ENCODE results near the gene POLR2J. TPM values are rescaled to one million over a fixed set of nuclear protein-coding genes. Genes with fewer than 3 reads are reported as not detected.

The POLR2J gene
- polyA plus RNA-seq, 3 donors: 29.9 to 39.7 (median 38.6) TPM

GRCh38 chr7:102449136-102449535, 29.6 kb downstream of the POLR2J start:
- no peak for DNase-seq

GRCh38 chr7:102447311-102447710, 31.4 kb downstream of the POLR2J start:
- DNase-seq: no peak

DNA sequence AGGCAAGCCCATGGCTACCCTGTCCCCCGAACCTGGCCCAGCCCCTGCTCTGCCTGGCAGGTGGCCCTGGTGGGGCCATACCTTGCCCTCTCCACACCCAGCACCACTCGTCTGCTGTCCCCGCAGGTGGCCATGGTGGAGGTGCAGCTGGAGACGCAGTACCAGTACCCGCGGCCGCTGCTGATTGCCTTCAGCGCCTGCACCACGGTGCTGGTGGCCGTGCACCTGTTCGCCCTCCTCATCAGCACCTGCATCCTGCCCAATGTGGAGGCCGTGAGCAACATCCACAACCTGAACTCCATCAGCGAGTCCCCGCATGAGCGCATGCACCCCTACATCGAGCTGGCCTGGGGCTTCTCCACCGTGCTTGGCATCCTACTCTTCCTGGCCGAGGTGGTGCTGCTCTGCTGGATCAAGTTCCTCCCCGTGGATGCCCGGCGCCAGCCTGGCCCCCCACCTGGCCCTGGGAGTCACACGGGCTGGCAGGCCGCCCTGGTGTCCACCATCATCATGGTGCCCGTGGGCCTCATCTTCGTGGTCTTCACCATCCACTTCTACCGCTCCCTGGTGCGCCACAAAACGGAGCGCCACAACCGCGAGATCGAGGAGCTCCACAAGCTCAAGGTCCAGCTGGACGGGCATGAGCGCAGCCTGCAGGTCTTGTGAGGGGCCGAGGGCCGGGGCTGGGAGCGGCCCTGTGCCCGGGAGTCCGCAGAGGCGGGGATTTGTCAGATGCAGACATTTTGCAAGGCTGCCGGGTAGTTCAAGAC, 32.1 kb downstream of the POLR2J start:
- no peak for DNase-seq

- no peak for DNase-seq
These were observed 33.0 kb downstream of the POLR2J start for GRCh38 chr7:102445674-102446071.

DNA sequence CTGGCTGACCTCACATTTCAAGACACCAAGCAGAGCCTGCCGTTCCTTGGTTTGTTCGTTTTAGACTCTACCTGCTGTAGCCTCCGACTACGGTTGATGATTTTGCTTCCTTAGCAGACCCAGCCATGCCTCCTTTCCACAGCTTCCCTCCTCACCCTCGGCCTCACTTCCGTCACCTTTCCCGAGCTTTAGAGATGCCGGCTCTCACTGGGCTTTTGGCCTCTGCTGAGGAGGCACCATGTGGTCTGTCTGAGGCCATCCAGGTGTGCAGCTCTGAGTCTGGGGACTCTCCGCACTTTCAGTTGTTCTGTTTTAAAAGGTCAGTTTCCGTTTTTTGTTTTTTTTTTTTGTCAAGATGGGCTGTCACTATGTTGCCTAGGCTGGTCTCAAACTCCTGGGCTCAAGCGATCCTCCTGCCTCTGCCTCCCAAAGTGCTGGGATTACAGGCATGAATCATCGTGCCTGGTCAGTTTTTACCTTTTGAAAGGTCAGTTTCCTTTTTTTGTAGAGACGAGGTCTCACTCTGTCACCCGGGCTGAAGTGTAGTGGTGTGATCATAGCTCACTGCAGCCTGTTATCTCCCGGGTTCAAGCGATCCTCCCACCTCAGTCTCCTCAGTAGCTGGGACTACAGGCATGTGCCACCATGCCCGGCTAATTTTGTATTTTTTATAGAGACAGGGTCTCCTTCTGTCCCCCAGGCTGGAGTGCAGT, 33.6 kb downstream of the POLR2J start:
- no peak for DNase-seq

DNA sequence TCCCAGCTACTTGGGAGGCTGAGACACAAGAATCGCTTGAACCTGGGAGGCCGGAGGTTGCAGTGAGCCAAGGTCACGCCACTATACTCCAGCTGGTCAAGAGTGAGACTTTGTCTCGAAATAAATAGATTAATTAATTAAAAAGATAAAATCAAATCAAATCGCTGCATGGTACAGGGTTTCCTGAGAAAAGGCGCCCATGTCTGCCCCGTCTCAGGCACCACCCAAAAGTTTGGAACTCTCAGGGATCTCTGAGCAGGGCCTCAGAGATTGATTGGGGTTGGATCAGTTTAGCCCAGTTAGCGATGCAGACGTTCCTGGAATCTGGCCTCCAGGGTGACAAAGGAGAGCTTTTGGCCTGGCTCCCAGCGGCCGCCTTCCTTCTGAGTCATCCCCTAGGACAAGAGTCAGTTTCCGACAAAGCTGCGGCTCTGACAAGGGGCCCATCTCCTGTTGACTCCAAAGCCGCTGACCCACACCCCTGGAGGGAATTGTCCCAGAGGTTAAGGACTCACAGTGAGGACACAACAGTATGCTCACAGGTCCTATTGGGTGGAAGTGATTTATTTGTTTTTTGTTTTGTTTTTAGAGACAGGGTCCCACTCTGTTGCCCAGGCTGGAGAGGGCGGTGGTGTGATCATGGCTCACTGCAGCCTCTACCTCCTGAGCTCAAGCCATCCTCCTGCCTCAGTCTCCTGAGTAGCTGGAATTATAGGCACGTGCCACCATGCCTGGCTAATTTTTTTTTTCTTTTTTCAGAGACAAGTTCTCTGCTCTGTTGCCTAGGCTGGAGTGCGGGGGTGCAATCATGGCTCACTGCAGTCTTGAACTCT, 38.5 kb downstream of the POLR2J start:
- no peak for DNase-seq

DNA sequence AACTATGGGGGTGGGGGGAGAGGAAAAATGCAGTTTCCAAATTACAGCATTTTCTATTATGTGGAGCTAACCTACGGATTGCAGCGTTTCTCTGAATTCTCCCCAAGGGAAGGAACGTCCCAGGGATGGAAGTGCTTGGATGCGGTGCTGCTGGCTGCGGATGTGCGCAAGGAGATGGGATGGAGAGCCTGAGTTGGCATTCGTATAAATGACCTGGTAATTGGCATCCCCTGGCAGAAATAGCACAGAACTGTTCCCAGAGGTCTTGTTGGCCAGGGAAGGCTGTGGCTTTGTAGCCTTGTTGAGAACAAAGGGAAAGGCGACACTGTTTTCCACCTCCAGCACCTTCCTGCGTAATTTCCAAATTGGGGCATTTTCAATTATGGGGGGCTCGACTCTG, 42.6 kb downstream of the POLR2J start:
- DNase-seq: no peak

- no peak for DNase-seq
These were observed 44.7 kb downstream of the POLR2J start for GRCh38 chr7:102434039-102434486.

- no peak for DNase-seq
These were observed 45.3 kb downstream of the POLR2J start, which contains the start of gene ORAI2 for GRCh38 chr7:102433219-102434038. TSS of gene ORAI2 (plus strand) at chr7:102433575. CDS start at chr7:102438957, 5,382 bp downstream.

DNA sequence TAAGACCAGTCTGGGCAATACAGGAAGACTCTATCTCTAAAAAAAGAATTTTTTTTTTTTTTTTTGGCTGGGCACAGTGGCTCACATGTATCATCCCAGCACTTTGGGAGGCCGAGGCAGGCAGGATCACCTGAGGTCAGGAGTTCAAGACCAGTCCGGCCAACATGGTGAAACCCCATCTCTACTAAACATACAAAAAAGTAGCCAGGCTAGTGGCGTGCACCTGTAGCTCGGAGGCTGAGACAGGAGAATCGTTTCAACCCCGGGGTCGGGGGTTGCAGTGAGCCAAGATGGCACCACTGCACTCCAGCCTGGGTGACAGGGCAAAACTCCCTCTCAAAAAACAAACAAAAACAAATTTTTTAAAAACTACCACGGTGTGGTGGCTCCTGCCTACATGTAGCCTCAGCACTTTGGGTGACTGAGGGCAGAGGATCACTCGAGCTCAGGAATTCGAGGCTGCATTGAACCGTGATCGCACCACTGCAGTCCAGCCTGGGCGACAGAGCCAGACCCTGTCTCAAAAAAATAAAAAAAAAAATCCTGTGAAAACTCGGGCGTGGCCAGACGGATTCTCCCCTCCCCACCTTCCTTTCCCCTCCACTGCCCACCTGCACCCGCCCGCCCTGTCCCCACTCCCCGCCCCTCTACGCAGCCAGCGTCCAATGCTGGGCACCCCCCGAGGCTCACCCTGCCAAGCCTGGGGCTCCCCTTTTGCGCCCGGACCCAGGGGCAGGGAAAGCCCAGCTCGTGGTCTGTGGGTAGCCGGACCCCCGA, 46.1 kb downstream of the POLR2J start:
- no peak for DNase-seq

DNA sequence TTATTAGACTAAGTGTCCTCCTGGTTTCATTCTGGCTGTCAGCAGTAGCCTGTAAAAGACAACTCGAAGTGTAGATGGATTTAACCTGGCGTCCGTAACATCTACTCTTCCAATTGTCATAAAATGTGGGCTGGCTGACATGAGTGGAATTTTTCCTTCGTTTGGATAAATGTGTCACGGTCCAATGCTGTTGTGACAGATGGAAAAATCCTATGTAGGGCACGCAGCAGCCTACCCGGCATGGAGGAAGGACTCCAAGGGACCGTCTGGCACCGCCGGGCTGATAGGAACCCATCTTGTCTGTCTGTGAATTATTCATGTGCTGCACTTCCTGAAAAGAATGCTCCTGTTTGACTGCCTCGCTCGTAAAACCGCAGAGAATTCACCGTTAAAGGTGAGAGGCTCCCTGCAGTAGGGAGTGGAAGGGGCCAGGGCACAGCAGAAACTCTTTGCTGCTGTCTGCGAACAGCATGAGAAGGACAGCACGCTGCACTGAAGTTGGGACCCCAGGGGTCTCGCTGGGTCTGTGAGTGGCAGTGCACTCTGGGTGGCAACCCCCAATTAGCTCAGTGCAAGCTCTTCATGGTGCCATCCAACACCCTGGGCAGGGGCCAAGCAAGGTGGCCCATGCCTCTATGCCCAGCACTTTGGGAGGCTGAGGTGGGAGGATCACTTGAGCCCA, 47.0 kb downstream of the POLR2J start:
- no peak for DNase-seq

GRCh38 chr7:102429141-102429899, 49.4 kb downstream of the POLR2J start:
- no peak for DNase-seq

- no peak for DNase-seq
These were observed 51.7 kb downstream of the POLR2J start for GRCh38 chr7:102427019-102427405.

GRCh38 chr7:102426268-102427018, 52.3 kb downstream of the POLR2J start:
- no peak for DNase-seq

DNA sequence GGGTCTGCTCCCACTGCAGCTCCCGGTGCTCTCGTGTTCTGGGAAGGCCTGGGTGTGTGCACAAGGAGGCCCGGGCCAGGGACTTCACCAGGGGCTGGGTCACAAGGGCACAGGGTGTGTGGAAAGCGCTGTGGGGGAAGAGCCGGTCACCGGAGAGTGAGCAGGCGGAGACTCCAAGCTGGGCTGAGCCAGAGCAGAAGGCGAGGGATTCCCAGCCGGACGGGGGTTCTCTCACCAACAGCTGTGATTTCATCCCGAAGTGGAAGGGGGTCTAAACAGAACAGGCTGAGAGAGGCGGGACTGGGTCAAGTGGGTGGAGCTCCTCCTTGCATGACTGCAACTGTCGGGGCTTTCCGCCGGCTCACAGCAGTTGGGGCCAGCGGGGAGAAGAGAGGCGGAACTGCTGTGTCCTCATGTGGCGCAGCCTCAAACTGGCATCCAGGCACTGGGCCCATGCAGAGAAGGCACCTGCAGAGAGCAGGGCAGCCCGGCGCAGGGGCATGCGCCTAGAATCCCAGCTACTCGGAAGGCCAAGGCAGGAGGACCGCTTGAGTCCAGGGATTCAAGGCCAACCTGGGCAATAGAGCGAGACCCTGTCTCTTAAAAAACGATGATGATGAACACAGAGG, 53.0 kb downstream of the POLR2J start:
- no peak for DNase-seq

GRCh38 chr7:102424787-102425218, 53.9 kb downstream of the POLR2J start:
- no peak for DNase-seq

DNA sequence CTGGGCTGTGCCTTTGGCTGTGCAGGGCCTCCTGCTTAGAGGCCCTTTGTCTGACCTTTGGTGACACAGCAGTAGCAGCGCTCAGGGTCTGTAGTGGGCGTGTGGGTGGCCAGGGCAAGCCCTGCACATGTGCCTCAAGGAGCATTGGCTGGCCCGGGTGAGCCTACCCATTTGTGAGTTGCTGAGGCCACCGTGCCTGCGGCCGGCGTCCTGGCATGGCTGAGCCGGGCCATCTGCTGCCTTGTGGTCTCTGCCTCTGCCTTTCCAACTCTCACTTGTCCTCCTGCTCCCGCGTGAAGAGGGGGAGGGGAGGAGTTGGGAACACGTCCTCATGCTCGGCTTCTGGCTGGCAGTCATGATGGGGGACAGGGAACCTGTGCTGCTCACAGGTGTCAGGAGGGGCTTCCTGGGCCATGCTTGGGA, 54.6 kb downstream of the POLR2J start:
- DNase-seq: no peak
